ENCODE measurements around the gene FRG2B.
"Not testable (repeated sequence)": the region's sequence is repeated elsewhere in the genome, so short reads cannot be mapped to it uniquely, and the experiment has no call there.

GRCh38 chr10:133626695-133627094 lies at the start of gene FRG2B:
- not testable (repeated sequence) for TF ChIP-seq CTCF (conservative IDR thresholded peaks at IDR 0.05); ZFX (IDR thresholded peaks at IDR 0.05)
